Activated CD8-positive, alpha-beta memory T cell treated with anti-CD3 and anti-CD28 coated beads, Interleukin-2, amount 10 ng/mL, durations not matched to agents 7 days and 5 days (primary cell): ENCODE measurements around the gene C6orf52. TPM values are rescaled to one million over a fixed set of nuclear protein-coding genes. Genes with fewer than 3 reads are reported as not detected.
"Not testable (repeated sequence)": the region's sequence is repeated elsewhere in the genome, so short reads cannot be mapped to it uniquely, and the experiment has no call there.

Experiments
- ATAC-seq: fragments of 150-1000 bp; cut with Tn5 transposase; one replicate; pipeline ENCODE4 v1.10.0; 2021; ENCODE audit warnings: moderate library complexity
- CTCF ChIA-PET: fragments of 350-600 bp; sonication (Branson Sonifier 250); formaldehyde crosslinking; loops from one replicate; lab custom pipeline; 2021; ENCODE audit warnings: antibody characterized with exemption; lab: Charles Lee
- DNase-seq: peaks from one replicate; pipeline ENCODE4 v3.0.0-alpha.2; 2020
- H3K27ac Mint-ChIP-seq: one replicate; pipeline ENCODE4 v1.8.0; 2021; ENCODE audit warnings: mild to moderate bottlenecking, mixed read lengths
- H3K27me3 Mint-ChIP-seq: one replicate; pipeline ENCODE4 v1.8.0; 2021; ENCODE audit warnings: mixed read lengths
- H3K36me3 Mint-ChIP-seq: one replicate; pipeline ENCODE4 v1.8.0; 2021; ENCODE audit warnings: mild to moderate bottlenecking, mixed read lengths
- H3K4me1 Mint-ChIP-seq: one replicate; pipeline ENCODE4 v1.8.0; 2021; ENCODE audit warnings: mixed read lengths
- H3K4me3 Mint-ChIP-seq: one replicate; pipeline ENCODE4 v1.8.0; 2021; ENCODE audit warnings: mild to moderate bottlenecking, moderate library complexity, mixed read lengths
- H3K9me3 Mint-ChIP-seq: one replicate; pipeline ENCODE4 v1.8.0; 2022; ENCODE audit warnings: low read depth, mixed read lengths
- total RNA-seq, 2 experiments: library from RNA; stranded (reverse); gene quantifications; one replicate each; pipeline ENCODE4 v1.2.3, GENCODE V29; 2021

The C6orf52 gene
- total RNA-seq, 2 experiments from 2014 or later = 2.5 to 2.7 TPM

- Mint-ChIP-seq H3K4me1 (peaks cover 28% of the 10 kb centered on the region), H3K4me3 (no peak overlapping the region), H3K27me3 (peaks cover 5% of the 10 kb centered on the region), H3K27ac (no peak overlapping the region), H3K36me3 (peaks cover under 1% of the 10 kb centered on the region), H3K9me3 (no peaks in the 10 kb centered on the region)
- DNase-seq (no peak), ATAC-seq (no peak)
- CTCF ChIA-PET = no interaction called here
Measured at GRCh38 chr6:10687582-10687981, 6.8 kb downstream of the C6orf52 start.

DNA sequence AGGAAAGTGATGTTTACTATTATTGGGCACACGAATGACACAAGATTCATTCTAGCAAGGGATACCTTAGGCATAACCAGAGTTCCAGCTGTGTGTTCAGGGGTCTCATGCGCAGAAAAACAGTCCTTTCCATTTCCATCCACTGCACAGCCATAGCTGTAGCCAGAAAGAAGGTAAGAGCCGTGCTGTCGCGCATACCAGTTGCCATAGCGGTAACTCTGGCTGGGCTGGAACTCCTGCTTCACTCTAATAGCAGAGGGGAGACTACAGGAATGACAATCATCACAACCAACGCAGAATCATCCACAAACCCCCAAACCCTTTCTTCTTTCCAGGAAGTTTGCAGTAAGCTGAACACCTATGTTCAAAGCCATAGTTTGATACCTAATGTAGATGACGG lies 7.5 kb downstream of the C6orf52 start:
- peaks cover 5% of the 10 kb centered on the region for H3K27me3 Mint-ChIP-seq
- no peak overlapping the region for H3K27ac Mint-ChIP-seq
- H3K9me3 Mint-ChIP-seq = no peaks in the 10 kb centered on the region
- CTCF ChIA-PET = no interaction called here
- H3K36me3 Mint-ChIP-seq = peaks cover 5% of the 10 kb centered on the region
- ATAC-seq (no peak), DNase-seq (no peak)
- no peak overlapping the region for H3K4me3 Mint-ChIP-seq
- H3K4me1 Mint-ChIP-seq = peaks cover 32% of the 10 kb centered on the region

- H3K27me3 Mint-ChIP-seq = peaks cover 5% of the 10 kb centered on the region
- no peak overlapping the region for H3K27ac Mint-ChIP-seq
- peaks cover 5% of the 10 kb centered on the region for H3K36me3 Mint-ChIP-seq
- H3K9me3 Mint-ChIP-seq = no peaks in the 10 kb centered on the region
- CTCF ChIA-PET = no interaction called here
- H3K4me3 Mint-ChIP-seq = no peak overlapping the region
- peaks cover 32% of the 10 kb centered on the region for H3K4me1 Mint-ChIP-seq
- no peak for ATAC-seq
- DNase-seq = no peak
Measured at GRCh38 chr6:10685092-10685915, 9.1 kb downstream of the C6orf52 start.

GRCh38 chr6:10684618-10685017 lies 9.8 kb downstream of the C6orf52 start:
- H3K36me3 Mint-ChIP-seq = peaks cover 5% of the 10 kb centered on the region
- CTCF ChIA-PET = interaction anchor here (0.7 to 1.5 kb wide), 2 partner anchors 75 to 206 kb away, joined by 3 to 7 read pairs; no protein-coding TSS in a partner anchor
- H3K27ac Mint-ChIP-seq = no peak overlapping the region
- H3K27me3 Mint-ChIP-seq = peaks cover 5% of the 10 kb centered on the region
- H3K4me1 Mint-ChIP-seq = peaks cover 32% of the 10 kb centered on the region
- DNase-seq = no peak
- H3K9me3 Mint-ChIP-seq = no peaks in the 10 kb centered on the region
- no peak for ATAC-seq
- no peak overlapping the region for H3K4me3 Mint-ChIP-seq

DNA sequence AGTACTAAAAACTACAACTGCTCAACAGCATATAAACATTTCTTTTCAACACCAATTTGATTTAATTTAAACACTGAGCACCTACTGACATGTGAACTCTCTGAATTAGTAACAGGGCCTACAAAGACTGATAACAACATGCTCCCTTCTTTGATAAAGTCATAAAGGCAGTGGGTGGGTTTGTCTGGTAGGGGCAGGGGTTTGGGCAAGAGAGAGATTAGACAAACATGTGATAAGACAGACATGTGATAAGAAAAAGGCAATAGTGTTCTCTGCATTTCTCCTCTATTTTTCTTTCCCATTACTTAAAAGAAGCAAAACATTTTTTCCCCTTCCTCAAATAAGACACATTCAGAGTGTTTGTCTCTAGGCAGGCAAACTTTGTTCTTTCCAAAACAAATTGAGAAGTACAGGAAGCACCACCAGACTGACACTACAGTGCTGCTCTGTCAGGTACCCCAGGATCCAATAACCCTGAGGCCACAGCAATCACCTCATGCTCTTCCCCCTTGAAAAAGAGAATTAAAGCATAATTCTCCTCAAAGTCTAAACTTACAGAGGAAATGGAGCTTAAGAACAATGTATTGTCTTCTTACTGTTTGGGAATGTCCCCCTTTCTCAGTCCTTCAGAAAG lies 11.9 kb downstream of the C6orf52 start:
- DNase-seq (no peak), ATAC-seq (no peak)
- H3K4me3 Mint-ChIP-seq = no peak overlapping the region
- peaks cover 32% of the 10 kb centered on the region for H3K4me1 Mint-ChIP-seq
- peaks cover 5% of the 10 kb centered on the region for H3K36me3 Mint-ChIP-seq
- H3K9me3 Mint-ChIP-seq = no peaks in the 10 kb centered on the region
- peak overlapping the region; percentile 25 for H3K27ac Mint-ChIP-seq
- peaks cover 3% of the 10 kb centered on the region for H3K27me3 Mint-ChIP-seq
- CTCF ChIA-PET = interaction anchor here (0.7 to 1.1 kb wide), 2 partner anchors 12 to 152 kb away, joined by 3 read pairs; partner anchors contain the start of genes C6orf52 and PAK1IP1

GRCh38 chr6:10681795-10682194 lies 12.6 kb downstream of the C6orf52 start:
- no peak overlapping the region for H3K4me3 Mint-ChIP-seq
- H3K9me3 Mint-ChIP-seq = no peaks in the 10 kb centered on the region
- no peak for DNase-seq
- peaks cover 5% of the 10 kb centered on the region for H3K36me3 Mint-ChIP-seq
- H3K4me1 Mint-ChIP-seq = peaks cover 32% of the 10 kb centered on the region
- no peak overlapping the region for H3K27ac Mint-ChIP-seq
- CTCF ChIA-PET = interaction anchor here (1.2 kb wide), 1 partner anchor 10 kb away, joined by 4 read pairs; no protein-coding TSS in a partner anchor
- no peak for ATAC-seq
- no peaks in the 10 kb centered on the region for H3K27me3 Mint-ChIP-seq

GRCh38 chr6:10678456-10678855 lies 16.0 kb downstream of the C6orf52 start:
- H3K4me1 Mint-ChIP-seq = peaks cover 12% of the 10 kb centered on the region
- H3K4me3 Mint-ChIP-seq = no peak overlapping the region
- H3K27me3 Mint-ChIP-seq = no peaks in the 10 kb centered on the region
- H3K27ac Mint-ChIP-seq = no peak overlapping the region
- CTCF ChIA-PET = no interaction called here
- DNase-seq (no peak), ATAC-seq (no peak)
- no peaks in the 10 kb centered on the region for H3K9me3 Mint-ChIP-seq
- H3K36me3 Mint-ChIP-seq = peaks cover 5% of the 10 kb centered on the region

DNA sequence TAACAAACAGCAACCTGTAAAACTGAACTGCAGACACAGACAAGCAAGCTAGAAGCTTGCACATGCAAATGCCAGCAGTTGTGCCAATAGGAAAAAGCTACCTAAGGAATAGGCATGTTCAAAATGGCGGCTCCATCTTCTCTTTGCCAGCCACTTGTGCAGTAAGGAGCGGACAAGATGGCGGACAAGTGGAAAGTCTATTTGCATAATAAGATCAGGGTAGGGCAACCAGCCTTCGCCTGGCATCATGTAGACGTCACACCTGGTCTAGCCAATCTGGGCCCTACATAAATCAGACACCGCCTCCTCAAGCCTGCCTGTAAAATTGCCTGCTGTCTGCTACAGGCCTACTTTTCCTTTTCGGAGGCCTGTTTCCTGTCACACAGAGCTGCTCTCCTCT lies 18.0 kb downstream of the C6orf52 start:
- Mint-ChIP-seq H3K27me3 (peaks cover 6% of the 10 kb centered on the region), H3K36me3 (no peaks in the 10 kb centered on the region), H3K4me3 (no peak overlapping the region), H3K27ac (no peak overlapping the region), H3K4me1 (no peaks in the 10 kb centered on the region), H3K9me3 (no peaks in the 10 kb centered on the region)
- CTCF ChIA-PET = no interaction called here
- ATAC-seq (no peak), DNase-seq (no peak)

DNA sequence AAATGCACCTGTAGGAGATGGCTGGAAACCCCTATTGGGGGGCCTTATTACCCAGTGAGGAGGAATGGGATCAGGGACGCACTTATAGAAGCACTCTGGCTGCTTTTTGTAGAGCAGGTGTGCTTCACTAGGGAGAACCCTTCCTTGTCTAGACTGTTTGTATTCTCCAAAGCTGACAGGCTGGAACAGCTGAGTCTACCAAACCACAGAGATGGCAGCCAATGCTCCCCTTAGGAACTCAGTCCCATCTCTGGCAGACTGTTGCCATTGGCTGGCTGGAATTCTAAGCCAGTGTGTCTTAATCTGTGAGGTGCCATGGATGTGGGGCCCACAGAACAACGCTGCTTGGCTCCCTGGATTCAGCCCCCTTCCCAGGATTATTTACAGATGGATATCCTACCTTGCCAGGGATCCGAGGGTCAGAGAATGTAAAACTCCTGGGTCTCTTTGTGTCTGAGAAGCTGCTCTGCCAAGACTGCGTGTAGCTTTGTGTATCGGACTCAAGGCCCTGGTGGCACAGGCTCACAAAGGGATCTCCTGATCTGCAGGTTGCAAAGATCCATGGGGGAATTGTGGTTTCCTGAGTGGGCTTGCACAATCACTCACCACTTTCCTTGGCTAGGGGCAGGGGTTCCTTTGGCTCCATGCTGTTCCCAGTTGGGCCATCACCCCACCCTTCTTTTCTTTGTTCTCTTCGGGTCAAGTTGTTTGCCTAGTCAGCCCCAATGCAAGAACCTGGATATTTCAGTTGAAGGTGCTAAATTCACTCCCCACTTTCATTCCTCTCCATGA lies 26.1 kb downstream of the C6orf52 start:
- H3K9me3 Mint-ChIP-seq = peaks cover 3% of the 10 kb centered on the region
- H3K27me3 Mint-ChIP-seq = peaks cover 37% of the 10 kb centered on the region
- DNase-seq (no peak), ATAC-seq (no peak)
- no peaks in the 10 kb centered on the region for H3K4me1 Mint-ChIP-seq
- H3K4me3 Mint-ChIP-seq = no peak overlapping the region
- H3K36me3 Mint-ChIP-seq = no peaks in the 10 kb centered on the region
- CTCF ChIA-PET = no interaction called here
- H3K27ac Mint-ChIP-seq = no peak overlapping the region

- H3K9me3 Mint-ChIP-seq, H3K36me3 Mint-ChIP-seq, H3K4me3 Mint-ChIP-seq, H3K27ac Mint-ChIP-seq, H3K4me1 Mint-ChIP-seq, CTCF ChIA-PET, DNase-seq, ATAC-seq: not testable (repeated sequence)
- H3K27me3 Mint-ChIP-seq = peaks cover 31% of the 10 kb centered on the region
Measured at GRCh38 chr6:10665595-10665994, 28.8 kb downstream of the C6orf52 start.

- CTCF ChIA-PET = no interaction called here
- H3K27ac Mint-ChIP-seq = no peak overlapping the region
- ATAC-seq (no peak), DNase-seq (no peak)
- peaks cover 3% of the 10 kb centered on the region for H3K9me3 Mint-ChIP-seq
- no peaks in the 10 kb centered on the region for H3K4me1 Mint-ChIP-seq
- peaks cover 32% of the 10 kb centered on the region for H3K27me3 Mint-ChIP-seq
- no peaks in the 10 kb centered on the region for H3K36me3 Mint-ChIP-seq
- H3K4me3 Mint-ChIP-seq = no peak overlapping the region
Measured at GRCh38 chr6:10662742-10663141, 31.7 kb downstream of the C6orf52 start.

- CTCF ChIA-PET = no interaction called here
Measured at GRCh38 chr6:10662207-10662606, 32.2 kb downstream of the C6orf52 start.

More at GRCh38 chr6:10662207-10662606, 32.2 kb downstream of the C6orf52 start:
- no peaks in the 10 kb centered on the region for H3K36me3 Mint-ChIP-seq
- DNase-seq (no peak), ATAC-seq (no peak)
- H3K4me3 Mint-ChIP-seq = no peak overlapping the region
- peaks cover 27% of the 10 kb centered on the region for H3K27me3 Mint-ChIP-seq
- no peak overlapping the region for H3K27ac Mint-ChIP-seq
- H3K9me3 Mint-ChIP-seq = peaks cover 3% of the 10 kb centered on the region
- H3K4me1 Mint-ChIP-seq = no peaks in the 10 kb centered on the region
